HG03196 (cell line): ENCODE results near the gene DAAM1.

Experiments used
- ATAC-seq: cut with Tn5 transposase; IDR thresholded peaks from one replicate; pipeline ENCODE4 v1.9.1; 2021; ENCODE audit not compliant: unreplicated experiment

Gene DAAM1

GRCh38 chr14:59415836-59416602 is 227.6 kb downstream of the DAAM1 start:
- ATAC-seq: no peak

GRCh38 chr14:59417311-59417710 is 228.8 kb downstream of the DAAM1 start:
- no peak for ATAC-seq

GRCh38 chr14:59419303-59419702 is 230.8 kb downstream of the DAAM1 start:
- no peak for ATAC-seq
